ENCODE results near the gene GOT2. TPM values are rescaled to one million over a fixed set of nuclear protein-coding genes. Genes with fewer than 3 reads are reported as not detected.
"Not testable (repeated sequence)": the region's sequence is repeated elsewhere in the genome, so short reads cannot be mapped to it uniquely, and the experiment has no call there.

GOT2 gene
- total RNA-seq, 1 experiment from 2014 or later = 51.1 TPM

GRCh38 chr16:58670946-58671583 lies 63.1 kb downstream of the GOT2 start:
- DNase-seq (ENCODE audit: low read depth, low spot score) = no peak
- in situ Hi-C loops (cut with HindIII; ENCODE audit: low pct_unique_long_range_greater_than_20kb, low sequenced_read_pairs) = no loop called here

- in situ Hi-C loops (cut with HindIII; ENCODE audit: low pct_unique_long_range_greater_than_20kb, low sequenced_read_pairs) = no loop called here
Measured at GRCh38 chr16:58670177-58670576, 63.9 kb downstream of the GOT2 start.

GRCh38 chr16:58665200-58665599 lies 68.9 kb downstream of the GOT2 start:
- in situ Hi-C loops (cut with HindIII; ENCODE audit: low pct_unique_long_range_greater_than_20kb, low sequenced_read_pairs) = no loop called here
- DNase-seq (ENCODE audit: low read depth, low spot score) = no peak

More at GRCh38 chr16:58670177-58670576, 63.9 kb downstream of the GOT2 start:
- DNase-seq (ENCODE audit: low read depth, low spot score) = no peak

GRCh38 chr16:58661199-58661830 lies 72.8 kb downstream of the GOT2 start:
- peak; percentile 87 for DNase-seq (ENCODE audit: low read depth, low spot score)
- in situ Hi-C loops (cut with HindIII; ENCODE audit: low pct_unique_long_range_greater_than_20kb, low sequenced_read_pairs) = no loop called here

GRCh38 chr16:58659911-58660310 lies 74.2 kb downstream of the GOT2 start:
- DNase-seq (ENCODE audit: low read depth, low spot score); in situ Hi-C loops (cut with HindIII; ENCODE audit: low pct_unique_long_range_greater_than_20kb, low sequenced_read_pairs): not testable (repeated sequence)

GRCh38 chr16:58658796-58659211 lies 75.3 kb downstream of the GOT2 start:
- DNase-seq (ENCODE audit: low read depth, low spot score) = no peak
- in situ Hi-C loops (cut with HindIII; ENCODE audit: low pct_unique_long_range_greater_than_20kb, low sequenced_read_pairs) = no loop called here

Small RNAs within 50 kb of the gene (small RNA-seq; reads per million reads assigned to genes)
- gene RN7SL143P (0 to 0.05 reads per million in 2 experiments), gene RNU6-1155P (0 reads per million in 2 experiments)

Other genes with a start within 250 kb of the GOT2 start
- gene NDRG4, start 234.2 kb downstream of the GOT2 start, total RNA-seq (2014; rRNA removed; shearing (Covaris generic)) = 0.05 TPM in 1 of 2 replicates, not detected in the other
- gene SETD6, start 218.8 kb downstream of the GOT2 start, total RNA-seq (2014; rRNA removed; shearing (Covaris generic)) = 1.3 TPM in 2 replicates
- 118 and 121 TPM in 2 replicates for gene CNOT1, start 104.5 kb downstream of the GOT2 start, total RNA-seq (2014; rRNA removed; shearing (Covaris generic))
- gene SLC38A7, start 49.5 kb downstream of the GOT2 start, total RNA-seq (2014; rRNA removed; shearing (Covaris generic)) = 23.4 and 30.3 TPM in 2 replicates